Stimulated activated CD4-positive, alpha-beta T cell treated with anti-CD3 and anti-CD28 coated beads, Interleukin-4, amount 100 ng/mL, for 1 hour (primary cell): ENCODE results near the gene MT1HL1.
"Not testable (repeated sequence)": the region's sequence is repeated elsewhere in the genome, so short reads cannot be mapped to it uniquely, and the experiment has no call there.

Experiments used
- DNase-seq: peaks from one replicate; pipeline ENCODE4 v3.0.0-alpha.2; 2020

Gene MT1HL1

DNA sequence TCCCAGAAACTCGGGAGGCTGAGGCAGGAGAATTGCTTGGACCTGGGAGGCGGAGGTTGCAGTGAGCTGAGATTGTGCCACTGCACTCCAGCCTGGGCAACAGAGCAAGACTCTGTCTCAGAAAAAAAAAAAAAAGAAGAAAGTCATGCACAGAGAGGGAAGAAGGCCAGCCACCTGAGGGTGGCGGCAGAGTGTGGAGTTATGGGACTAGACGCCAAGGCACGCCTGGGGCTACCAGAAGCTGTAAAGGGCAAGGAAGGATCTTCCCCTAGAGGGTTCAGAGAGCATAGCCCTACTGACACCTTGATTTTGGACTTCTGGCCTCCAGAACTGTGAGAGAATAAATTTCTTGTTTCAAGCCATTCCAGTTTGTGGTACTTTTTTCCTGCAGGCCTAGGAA, 30.2 kb downstream of the MT1HL1 start:
- DNase-seq = not testable (repeated sequence)

DNA sequence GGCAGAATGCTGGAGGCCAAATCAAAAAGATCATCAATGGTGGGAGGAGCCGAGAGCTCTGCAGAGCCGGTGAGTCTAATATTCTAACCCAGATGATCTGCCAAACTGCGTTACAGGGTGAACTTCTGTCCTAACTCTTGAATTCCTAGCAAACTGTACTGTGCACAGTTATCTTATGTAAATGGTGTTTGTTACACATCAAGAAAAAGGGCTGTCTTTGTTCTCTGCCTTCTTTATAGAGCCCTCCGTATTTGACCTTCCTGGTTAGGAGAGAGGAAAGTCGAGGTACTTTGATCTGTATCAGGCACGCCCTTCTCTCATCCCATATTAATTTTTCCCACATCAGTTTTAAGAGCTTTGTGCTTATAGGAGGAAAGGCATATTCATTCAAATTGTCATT, 37.6 kb downstream of the MT1HL1 start:
- no peak for DNase-seq

DNA sequence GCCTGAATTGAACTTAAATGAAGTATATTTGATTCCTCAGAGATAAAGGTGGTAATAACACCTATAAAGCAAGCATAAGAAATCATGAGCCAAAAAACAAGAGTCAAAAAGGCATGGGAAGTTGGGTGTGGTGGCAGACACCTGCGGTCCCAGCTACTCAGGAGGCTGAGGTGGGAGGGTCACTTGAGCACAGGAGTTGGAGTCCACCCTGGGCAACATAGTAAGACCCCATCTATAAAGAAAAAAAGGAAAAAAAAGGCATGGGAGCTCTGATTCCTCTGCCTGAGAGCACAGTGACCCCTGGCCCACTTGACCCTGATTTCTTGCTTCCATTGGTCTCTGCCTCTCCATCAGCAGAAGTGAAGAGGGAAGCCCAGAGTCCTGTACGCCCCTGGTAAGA, 40.3 kb downstream of the MT1HL1 start:
- no peak for DNase-seq

DNA sequence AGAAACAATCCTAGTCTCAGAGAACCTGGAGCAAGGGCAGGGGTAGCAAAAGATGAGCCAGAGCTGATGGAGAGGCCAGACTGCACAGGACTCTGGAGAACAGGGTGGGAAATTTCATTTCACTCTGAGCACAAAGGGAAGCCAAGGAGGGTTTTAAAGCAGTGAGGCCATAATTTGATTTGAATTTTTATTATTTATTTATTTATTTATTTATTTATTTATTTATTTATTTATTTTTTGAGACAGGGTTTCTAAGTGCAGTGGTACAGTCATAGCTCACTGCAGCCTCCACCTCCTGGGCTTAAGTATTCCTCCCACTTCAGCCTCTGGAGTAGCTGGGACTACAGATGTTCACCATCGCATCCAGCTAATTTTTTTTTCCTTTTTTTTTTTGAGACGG, 45.1 kb downstream of the MT1HL1 start:
- DNase-seq = no peak

DNA sequence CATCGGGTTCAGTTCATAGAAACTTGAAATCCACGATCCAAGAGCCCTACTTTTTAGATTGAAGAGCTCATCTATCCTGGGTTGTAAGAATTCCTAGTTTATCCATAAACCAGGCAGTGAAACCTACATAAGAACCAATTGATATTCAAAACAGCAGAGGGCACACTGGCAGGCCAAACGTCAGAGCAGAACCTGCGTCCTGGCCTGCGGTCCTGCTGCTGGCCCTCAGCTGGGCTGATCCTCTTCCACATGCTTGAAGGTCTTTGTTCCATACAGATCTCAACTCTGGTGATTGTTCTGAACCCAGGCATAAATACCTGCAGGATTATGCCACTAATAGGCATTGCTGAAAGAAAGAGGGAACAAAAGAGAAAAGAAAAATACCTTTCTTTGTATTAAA, 47.0 kb downstream of the MT1HL1 start:
- no peak for DNase-seq
